UCSD-AML1 (cell line): ENCODE data around the gene BNIP5.

Experiments
- DNase-seq: peaks from one replicate; lab custom pipeline; 2025; ENCODE audit not compliant: unreplicated experiment; lab: John Stamatoyannopoulos, UW

Gene BNIP5

DNA sequence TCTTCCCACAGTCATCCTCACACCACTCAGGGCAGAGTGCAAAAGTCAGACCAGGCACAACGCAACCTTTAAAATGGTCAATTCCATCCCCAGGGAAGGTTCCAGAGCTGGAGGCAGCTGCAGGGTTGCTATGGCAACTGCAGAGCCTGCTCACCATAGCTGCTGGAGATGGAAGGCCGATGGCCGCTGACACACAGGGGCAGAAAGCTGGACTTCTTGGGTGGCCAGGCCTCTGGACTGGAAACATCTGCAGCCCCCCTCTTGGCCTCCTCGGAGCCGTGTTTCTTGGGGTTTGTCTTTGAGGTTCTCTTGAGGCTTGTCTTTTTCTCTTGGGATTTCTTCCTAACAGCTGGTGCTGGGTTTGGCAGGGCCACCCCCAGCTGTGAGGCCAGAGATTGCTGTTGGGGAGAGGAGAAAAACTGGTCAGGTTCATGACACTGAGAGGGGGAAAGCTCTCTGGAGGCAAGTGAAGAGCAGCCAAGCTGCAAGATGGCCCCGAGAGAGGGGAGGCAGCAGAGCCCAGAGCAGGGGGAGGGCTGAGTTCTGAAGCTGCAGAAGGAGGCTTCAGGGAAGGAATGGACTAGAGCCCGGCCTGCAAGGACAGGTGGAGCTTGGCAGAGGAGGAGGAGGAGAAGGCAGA, 10.2 kb downstream of the BNIP5 start:
- no peak for DNase-seq

DNA sequence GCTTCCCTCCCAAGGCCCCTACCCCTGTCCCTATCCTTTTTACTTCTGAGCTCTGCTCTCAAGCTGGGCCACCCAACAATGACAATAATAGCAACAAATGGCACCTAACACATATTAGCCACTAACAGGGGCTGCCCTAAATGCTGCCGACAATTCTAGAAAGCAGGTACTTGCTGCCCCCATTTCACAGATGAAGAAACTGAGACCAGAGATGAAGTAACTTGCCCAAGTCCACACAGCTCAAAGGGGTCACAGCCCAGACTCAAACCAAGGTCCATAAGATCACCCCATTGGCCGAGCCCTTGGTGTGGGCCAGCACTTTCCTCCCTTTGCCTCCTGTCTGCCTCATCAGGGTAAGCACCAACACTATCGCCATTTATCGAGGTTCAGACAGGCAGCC, 12.0 kb downstream of the BNIP5 start:
- no peak for DNase-seq

DNA sequence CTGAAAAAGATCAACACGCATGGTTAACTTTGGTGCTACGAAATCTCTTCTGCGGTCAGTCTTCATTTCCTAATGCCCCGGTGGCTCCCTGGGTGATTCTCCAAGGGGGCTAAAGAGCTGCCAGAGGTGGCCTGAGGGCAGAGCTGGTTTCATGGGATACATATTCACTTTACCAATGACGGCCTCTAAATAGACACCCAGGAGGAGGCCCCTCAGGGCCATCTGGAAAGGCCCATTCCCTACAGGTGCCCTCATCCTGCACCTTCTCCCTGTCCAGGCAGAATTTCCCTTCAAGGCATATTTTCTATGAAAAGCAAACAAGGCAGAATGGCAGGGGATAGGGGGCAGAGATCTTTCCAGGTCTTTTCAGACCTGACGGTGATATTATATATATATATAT, 12.5 kb downstream of the BNIP5 start:
- DNase-seq, result no peak

DNA sequence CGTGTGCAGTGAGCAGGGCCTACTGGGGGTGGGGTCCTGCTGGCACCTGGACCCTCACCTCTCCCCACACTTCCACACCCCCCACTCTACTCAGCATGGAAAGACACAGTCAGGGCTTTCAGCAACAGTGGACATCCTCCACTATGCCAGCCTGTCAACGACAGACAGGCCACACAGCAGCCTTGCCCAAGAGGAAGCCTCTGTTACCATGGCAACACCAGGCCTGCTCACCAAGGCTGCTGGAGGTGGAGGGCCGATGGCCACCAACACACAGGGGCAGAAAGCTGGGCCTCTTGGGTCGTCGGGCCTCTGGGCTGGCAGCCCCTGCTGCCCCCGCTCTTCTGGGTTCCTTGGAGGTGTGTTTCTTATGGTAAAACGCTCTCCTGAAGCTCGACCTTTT, 13.6 kb downstream of the BNIP5 start:
- no peak for DNase-seq

DNA sequence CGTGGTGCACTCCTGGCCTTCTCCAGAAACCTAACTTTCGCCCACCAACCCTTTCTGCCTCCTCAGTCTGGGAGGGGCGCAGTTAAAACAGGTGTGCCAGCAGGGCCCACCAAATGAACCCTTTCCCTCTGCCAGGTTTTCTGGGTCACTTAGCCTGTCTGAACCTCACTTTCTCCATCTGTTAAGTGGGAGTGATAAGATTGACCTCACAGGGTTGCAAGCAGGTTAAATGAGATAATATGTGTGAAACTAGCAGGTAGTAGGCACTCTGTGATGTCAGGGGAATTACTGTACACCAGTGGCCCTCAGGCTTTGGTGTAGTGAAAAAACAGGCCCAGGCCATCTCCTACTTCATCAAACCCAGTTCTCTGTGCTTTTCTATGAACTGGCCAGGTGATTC, 14.1 kb downstream of the BNIP5 start:
- DNase-seq, result no peak

DNA sequence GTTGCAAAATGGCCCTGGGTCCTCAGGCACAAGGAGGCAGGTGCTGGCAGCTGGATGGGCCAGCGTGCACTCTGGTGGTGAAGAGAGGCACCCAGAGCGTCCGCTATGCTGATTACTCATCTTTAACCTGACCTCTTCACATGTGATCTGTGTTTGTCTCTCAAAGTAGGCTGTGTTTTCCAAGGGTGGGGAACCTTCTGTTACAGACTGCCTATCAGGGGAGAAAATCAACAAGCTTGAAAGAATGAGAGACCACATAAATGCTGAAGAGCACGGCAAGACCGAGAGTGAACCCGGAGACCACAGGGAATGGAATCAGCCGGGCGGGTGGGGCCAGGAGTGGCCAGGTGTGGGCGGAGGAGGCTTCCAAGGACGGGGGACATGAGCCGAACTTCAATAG, 16.2 kb downstream of the BNIP5 start:
- no peak for DNase-seq

DNA sequence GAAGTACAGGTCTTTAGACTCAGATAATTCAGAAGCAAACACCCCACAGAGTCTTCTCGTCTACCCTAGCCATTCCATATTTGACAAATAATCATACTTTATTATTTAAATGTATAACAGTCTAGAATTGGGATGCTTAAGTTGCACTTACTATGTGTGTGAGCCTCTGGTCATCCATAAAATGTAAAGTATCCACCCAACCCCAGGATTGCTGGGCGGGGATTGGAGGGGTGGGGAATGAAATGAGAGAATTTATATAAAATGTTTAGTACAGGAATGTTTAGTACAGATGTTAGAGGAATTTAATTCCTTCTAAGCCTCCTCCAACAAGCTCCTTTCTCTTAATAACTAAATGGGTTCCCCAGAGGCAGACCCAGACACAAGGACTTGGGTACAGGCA, 16.9 kb downstream of the BNIP5 start:
- DNase-seq, result no peak

DNA sequence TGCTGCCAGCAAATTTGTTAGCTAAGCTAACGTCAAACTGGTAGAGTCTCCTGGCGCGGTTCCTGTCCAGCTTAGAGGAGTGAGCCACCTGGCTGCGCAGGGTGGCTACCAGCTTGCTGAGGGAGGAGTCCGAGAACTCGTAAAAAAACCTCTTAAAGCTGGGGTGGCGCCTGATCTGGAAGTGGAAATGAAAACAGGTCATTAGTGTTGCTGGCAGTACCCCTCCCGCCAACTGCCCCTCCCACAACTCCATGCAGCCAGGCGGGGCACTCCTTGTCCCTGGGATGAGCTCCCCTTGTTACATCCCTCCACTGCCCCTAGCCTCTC, 17.3 kb downstream of the BNIP5 start:
- DNase-seq, result no peak

DNA sequence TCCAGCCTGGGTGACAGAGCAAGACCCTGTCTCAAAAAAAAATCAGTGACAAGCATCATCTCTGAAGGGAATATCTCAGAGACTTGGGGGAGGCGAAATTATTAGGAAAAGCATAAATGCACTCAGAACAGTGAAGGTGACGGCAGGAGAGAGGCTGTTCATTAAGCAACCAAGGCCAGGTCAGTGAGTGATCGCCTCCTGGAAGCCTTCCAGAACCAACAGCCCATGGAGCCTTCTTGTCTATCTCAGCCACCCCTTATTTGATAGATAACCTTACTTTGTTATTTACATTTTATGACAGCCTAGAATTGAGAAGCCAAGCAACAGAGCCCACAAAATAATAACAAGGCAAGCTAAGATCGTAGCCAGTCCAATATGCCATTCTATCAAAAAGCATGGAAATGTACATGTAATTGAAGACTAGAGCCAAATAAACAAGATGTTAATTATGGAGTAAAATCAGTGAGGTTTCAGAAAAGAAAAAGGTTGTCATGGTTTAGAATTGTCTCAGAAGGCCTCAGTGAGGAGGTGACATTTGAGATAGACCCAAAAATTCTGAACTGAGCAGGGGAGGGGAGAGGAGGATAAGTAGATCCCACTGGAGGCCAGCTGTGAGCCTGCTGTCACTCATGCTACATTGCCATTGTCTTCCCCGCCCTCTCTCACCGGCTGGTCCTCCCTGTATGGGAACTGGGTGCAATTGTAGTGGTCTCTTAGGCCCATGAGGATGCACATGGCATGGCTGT, 17.8 kb downstream of the BNIP5 start:
- DNase-seq, result no peak

DNA sequence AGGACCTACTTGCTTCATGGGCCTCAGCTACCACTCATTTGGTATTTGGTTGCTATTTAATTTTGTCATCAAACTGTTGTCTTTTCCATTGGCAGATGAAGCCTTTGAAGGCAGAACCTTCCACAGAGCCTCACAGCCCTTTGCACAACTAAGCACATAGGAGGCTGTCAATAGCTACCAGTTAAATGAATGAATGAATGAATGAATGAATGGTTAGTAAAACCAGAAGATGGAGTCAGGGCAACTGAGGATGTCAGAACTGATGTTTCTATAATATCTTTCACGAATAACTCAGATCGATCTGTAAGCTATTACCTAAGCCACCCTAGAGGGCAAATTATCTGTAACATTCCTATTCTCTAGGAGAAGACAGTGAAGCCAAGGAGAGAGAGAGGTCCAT, 19.1 kb downstream of the BNIP5 start:
- DNase-seq, result no peak

DNA sequence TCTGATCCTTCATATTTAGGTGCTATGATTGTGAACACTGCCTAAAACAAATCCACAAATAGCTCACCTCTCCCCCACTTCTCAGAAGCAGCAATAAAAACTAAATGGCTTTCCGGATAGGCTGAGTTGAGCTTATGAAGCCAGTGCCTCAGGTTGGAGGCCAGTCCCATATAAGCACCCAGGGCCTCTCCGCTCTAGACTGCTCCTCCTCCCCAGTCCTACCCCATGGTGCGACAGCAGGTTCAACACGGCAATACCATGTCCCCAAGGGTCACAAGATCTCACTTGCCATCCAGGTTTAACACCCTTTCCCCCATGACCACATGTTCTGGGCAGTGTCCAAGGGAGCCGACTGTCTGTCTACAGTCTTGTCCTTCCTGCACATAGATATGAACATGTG, 20.8 kb downstream of the BNIP5 start:
- DNase-seq, result no peak

DNA sequence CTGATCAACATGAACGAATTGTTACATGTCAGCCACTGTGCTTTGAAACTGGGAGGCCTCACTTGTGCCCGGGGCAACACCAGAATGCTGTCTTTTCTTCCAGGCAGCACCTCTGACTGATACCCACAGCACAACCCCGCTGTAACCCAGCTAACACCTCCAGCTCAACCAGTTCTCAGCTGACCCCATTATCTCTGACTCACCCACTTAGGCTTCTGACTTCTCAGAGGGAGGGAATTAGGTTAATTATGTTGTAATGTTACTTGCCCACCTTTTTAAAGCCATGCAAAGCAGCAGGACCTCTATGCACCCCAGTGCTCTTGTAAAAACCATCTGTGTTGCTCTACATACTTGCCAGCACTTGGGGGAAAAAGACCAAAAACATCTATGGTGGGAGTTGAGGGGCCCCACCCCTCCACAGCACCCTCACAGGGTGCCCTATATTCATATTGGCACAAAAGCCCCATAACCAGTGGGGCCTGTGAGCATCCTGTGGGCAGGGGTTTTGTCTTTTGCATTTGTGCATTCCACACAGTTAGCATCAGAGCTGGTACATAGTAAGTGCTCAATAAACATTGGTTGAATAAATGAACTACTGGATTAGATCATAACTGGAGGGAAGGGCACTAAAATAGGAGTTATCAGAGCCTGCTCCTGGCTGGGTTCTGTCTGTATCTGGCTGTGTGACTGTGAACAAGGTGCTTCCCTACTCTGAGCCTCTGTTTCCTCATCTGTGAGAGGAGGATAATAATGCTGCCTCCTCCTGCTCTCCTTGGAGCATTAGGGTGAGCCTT, 22.3 kb downstream of the BNIP5 start:
- no peak for DNase-seq

DNA sequence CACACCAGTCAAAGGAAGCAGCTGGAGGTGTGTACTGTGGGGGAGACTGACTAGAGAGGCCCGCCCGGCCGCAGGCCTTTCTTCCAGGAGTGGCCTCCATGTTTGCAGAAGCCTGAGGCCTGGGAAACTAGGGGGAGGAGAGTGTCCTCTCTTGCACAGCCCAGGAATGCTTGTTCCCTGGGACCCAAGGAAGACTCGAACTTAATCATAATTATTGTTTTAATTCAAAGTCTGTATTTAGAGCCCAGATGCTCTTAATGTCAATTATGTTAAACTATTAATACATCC, 23.1 kb downstream of the BNIP5 start:
- DNase-seq, result no peak

DNA sequence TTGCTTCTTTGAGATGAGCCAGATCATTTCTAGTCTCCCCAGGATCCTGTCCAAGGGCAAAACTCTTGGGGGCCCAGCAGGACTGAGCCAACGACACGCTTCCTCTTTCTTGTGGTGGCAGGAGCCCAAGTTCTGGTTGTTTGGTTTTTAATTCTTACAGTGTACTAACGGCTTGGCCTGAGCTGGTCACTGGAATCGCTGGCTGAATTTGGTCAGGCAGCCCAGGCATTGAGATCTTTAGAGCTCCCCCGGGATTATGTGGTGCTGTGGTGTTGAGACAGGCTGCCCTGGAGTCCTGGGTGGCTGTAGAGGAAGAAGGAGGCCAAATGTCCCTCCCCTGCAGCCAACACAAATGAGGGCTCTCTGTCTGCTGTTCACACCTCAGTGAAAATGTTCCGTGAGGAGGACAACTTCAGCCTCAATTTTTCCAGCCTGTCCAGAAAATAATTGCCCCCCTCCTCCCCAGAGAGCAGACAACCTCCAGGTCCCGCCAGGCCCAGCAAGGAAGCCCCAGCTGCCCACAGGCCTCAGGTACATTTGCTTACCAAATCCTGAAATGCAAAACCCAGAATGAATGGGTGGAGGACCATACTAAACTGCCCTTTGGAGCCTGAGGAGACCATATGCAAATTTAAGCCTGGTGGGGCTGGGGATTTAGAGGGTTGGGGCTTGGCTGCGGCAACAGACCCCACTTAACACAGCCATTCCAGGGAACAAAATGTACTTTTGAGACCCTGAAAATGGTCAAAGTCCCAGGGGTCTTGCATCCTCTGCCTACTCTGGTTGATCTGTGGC, 23.6 kb downstream of the BNIP5 start:
- no peak for DNase-seq

DNA sequence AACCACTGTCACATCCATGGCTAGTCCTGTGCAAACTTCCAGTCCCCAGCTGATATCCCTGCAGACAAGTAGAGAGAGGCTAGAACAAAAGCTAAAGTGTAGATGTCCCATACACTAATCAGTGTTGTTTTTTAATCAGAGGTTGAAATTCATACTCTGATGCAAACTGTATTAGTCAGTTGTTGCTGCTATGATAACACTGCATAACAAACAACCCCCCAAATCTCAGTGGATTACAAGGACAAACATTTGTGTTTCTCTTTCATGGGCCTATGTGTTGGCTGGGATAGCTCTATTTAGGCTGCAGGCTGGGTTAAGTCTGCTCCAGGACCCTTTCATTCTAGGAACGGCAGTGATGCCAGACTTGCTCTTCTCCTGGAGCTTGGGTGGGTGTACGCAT, 26.8 kb downstream of the BNIP5 start:
- DNase-seq, result no peak

DNA sequence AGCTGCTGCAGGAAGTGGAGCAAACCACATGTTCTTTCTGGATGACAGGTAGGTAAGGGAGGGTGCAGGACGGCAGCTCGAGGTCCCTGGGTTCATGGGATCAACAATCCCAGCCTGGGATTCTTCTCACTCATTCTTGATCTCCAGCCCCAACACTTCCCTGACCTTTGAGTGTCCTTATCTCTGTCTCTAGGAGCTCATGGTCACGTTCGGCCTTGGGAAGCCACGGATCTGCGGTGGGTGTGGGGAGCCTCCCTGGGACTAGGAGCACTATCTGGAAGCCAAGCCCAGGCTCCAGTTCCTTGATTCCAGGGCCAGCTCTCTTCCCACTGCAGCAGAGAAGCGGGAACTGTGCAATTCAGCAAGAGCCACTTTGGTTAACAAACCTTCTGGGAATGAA, 27.5 kb downstream of the BNIP5 start:
- DNase-seq, result no peak

DNA sequence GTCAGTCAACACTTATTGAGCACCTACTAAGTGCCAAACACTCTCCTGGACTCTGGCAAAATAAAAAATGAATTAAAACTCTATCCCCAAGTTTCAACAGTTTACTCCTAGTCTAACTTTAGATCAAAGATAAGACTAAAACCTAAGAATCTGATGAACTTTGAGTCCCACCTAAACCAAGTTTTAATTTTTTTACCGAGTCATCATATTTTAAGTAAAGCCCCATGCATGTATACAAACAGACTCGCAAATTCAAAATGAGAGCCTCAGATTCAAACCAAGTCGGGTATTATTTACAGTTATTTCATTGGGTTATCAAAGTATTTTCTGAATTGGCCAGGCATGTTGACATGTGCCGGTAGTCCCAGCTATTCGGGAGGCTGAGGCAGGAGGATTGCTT, 28.2 kb downstream of the BNIP5 start:
- no peak for DNase-seq

DNA sequence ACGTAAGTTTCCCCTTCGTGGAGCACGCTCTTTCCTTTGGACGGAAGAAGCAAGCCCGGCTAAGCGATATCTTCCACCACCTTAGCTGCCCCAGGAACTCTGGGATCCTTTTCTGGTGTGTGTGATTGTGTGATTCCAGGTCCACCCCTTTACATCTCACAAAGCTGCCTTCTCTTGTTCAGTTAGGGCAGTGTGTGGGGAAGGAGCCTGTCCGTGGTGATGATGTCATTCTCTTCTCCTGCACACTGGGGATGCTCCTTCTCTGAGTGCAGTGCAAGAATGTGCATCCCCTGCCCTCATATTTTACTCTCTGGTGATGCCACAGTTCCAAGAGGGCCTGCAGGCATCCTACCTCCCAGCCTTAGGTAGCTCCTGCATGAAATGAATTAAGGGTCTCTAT, 30.3 kb downstream of the BNIP5 start:
- no peak for DNase-seq

DNA sequence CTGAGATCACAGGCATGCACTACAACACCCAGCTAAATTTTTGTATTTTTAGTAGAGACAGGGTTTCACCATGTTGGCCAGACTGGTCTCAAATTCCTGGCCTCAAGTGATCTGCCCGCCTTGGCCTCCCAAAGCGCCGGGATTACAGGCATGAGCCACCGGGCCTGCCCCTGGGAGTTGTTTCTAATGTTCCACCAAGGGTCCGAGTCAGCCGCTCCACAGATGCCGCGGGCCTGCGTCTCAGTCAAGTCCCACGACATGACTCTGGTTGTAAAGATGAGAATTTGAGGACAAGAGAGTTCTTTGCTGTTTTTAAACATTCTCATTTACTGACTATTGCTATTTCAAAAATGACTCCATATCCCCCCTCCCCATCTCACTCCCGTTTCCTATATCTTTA, 30.8 kb downstream of the BNIP5 start:
- DNase-seq, result no peak

DNA sequence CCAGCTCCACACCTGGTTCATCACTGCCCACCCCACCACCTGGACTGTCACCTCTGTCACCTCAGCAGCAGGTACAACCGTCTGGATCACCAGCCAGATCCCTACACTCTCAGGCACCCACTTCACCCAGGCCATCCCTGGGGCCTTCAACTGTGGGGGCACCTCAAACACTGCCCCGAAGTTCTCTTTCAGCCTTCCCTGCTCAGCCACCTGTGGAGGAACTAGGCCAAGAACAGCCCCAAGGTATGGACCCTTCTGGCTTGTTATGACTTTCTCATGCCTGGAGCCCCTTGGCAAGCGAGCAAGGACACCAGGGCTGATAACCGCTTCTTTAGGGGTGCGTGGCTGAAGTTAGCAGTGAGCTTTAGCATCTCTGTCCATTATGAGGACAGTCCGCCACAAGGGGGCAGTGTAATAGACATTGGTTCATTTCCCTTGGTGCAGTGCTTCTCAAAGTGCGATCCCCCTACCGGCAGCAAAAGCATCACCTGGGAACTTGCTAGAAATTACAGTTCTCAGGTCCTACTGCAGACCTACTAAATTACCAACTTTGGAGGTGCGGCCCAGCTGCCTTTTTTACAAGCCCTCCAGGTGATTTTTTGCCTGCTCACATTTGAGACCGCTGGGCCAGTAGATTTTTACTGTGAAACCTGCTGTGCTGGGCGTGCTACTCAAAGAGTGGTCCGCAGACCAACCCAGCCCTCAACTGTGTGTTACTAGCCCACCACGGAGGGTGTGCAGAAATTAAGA, 34.3 kb downstream of the BNIP5 start:
- peak; percentile 72 for DNase-seq

DNA sequence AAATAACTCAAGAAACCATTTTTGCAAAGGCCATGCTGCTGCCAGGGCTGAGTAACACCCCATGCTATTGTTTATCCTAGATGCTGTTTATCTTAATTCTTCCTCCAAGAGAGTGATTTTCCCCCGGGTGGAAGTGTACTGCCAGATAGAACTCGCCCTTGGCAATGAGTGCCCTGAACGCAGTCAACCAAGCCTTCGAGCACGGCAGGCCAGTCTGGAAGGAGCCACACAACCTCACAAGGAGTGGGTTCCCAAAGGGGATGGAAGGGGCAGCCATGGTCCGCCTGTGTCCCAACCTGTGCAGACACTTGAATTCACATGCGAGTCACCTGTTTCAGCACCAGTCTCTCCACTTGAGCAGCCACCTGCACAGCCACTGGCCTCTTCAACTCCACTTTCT, 34.9 kb downstream of the BNIP5 start:
- DNase-seq, result no peak
